Uterus (tissue), 2 donors: ENCODE data around the gene IKBKE.

Experiments used
- CTCF ChIP-seq, 4 experiments: fragments of 200-600 bp in 2 of 4; fragments of 450-650 bp in 2 of 4; sonication (generic) in 2 of 4; IDR thresholded peaks; one replicate each; pipeline ENCODE4 v1.5.1; 2016 to 2019; ENCODE audit warnings: antibody characterized with exemption in 4 of 4, mild to moderate bottlenecking in 2 of 4, moderate library complexity in 1 of 4
- POLR2A ChIP-seq, 2 donors: fragments of 450-650 bp; IDR thresholded peaks; one replicate each; pipeline ENCODE4 v1.6.1; 2016; ENCODE audit warnings: antibody characterized with exemption in 2 of 2, mild to moderate bottlenecking in 1 of 2, moderate library complexity in 1 of 2

- TF ChIP-seq CTCF (IDR thresholded peaks at IDR 0.05), result no peak
- no peak for TF ChIP-seq POLR2A (IDR thresholded peaks at IDR 0.05)
Measured at GRCh38 chr1:206450281-206450680, 20.0 kb upstream of the IKBKE start.
